IMR-90 (cell line): ENCODE measurements around the gene THYN1.

ENCODE experiments used
- BHLHE40 ChIP-seq: fragments of 150-350 bp; IDR thresholded peaks from 2 replicates; pipeline ENCODE4 v1.6.1; 2016; ENCODE audit warnings: mild to moderate bottlenecking, low read depth, low read length
- CEBPB ChIP-seq: IDR thresholded peaks from 2 replicates; pipeline ENCODE4 v1.6.1; 2012; ENCODE audit warnings: low read depth, low read length, improper control_type of control experiment
- CHD1 ChIP-seq: IDR thresholded peaks from 2 replicates; pipeline ENCODE4 v1.6.1; 2012; ENCODE audit warnings: low read depth, low read length, improper control_type of control experiment
- MAZ ChIP-seq: IDR thresholded peaks from 2 replicates; pipeline ENCODE4 v1.6.1; 2012; ENCODE audit warnings: low read depth, mild to moderate bottlenecking, low read length, improper control_type of control experiment, moderate library complexity, borderline replicate concordance
- MXI1 ChIP-seq: IDR thresholded peaks from 2 replicates; pipeline ENCODE4 v1.6.1; 2012; ENCODE audit warnings: low read depth, mild to moderate bottlenecking, low read length, moderate library complexity, borderline replicate concordance
- NFE2L2 ChIP-seq: fragments of 150-350 bp; IDR thresholded peaks from 2 replicates; pipeline ENCODE4 v1.6.1; 2016; ENCODE audit warnings: low read depth, mild to moderate bottlenecking, low read length
- POLR2A ChIP-seq: IDR thresholded peaks from 2 replicates; pipeline ENCODE4 v1.6.1; 2012; ENCODE audit warnings: mild to moderate bottlenecking, low read depth, low read length
- RAD21 ChIP-seq: IDR thresholded peaks from 2 replicates; pipeline ENCODE4 v1.6.1; 2012; ENCODE audit warnings: low read length, improper control_type of control experiment
- RCOR1 ChIP-seq: IDR thresholded peaks from 2 replicates; pipeline ENCODE4 v1.6.1; 2012; ENCODE audit warnings: mild to moderate bottlenecking, low read length, improper control_type of control experiment; ENCODE audit not compliant: insufficient replicate concordance
- RFX5 ChIP-seq: IDR thresholded peaks from 2 replicates; pipeline ENCODE4 v1.8.0; 2012; ENCODE audit warnings: low read depth, mild to moderate bottlenecking, low read length, moderate library complexity
- SMC3 ChIP-seq: fragments of 150-350 bp; IDR thresholded peaks from 2 replicates; pipeline ENCODE4 v1.6.1; 2016; ENCODE audit warnings: low read depth, mild to moderate bottlenecking, antibody characterized with exemption, low read length, moderate library complexity
- TF ChIP-seq, protein P1 (sequence below): conservative IDR thresholded peaks from 2 replicates; pipeline ENCODE4 v1.5.1; 2012; ENCODE audit warnings: mild to moderate bottlenecking, low read depth, low read length, improper control_type of control experiment
- TF ChIP-seq, protein P2 (sequence below): fragments of 150-350 bp; IDR thresholded peaks from 2 replicates; pipeline ENCODE4 v1.6.1; 2016; ENCODE audit warnings: low read depth, mild to moderate bottlenecking, low read length, moderate library complexity, borderline replicate concordance
- TF ChIP-seq, protein P3 (sequence below): fragments of 150-350 bp; IDR thresholded peaks from 2 replicates; pipeline ENCODE4 v1.6.1; 2017; ENCODE audit warnings: mild to moderate bottlenecking, antibody characterized with exemption, low read length, low read depth

DNA sequence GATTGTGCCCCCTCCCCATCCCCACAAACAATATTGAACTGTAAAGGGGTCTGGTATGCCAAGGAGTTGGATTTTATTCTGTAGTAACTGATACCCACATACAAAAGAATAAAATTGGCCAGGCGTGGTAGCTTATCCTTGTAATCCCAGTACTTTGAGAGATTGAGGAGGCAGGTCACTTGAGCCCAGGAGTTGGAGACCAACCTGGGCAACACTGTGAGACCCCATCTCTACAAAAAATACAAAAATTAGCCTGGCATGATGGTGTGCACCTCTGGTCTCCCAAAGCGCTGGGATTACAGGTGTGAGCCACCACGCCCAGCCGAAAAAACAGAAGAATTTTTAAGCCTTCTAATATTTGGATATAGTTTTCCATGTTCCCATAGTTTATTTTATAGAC, 18.8 kb upstream of the THYN1 start:
- TF ChIP-seq RCOR1 = no peak
- TF ChIP-seq, protein P1, sequence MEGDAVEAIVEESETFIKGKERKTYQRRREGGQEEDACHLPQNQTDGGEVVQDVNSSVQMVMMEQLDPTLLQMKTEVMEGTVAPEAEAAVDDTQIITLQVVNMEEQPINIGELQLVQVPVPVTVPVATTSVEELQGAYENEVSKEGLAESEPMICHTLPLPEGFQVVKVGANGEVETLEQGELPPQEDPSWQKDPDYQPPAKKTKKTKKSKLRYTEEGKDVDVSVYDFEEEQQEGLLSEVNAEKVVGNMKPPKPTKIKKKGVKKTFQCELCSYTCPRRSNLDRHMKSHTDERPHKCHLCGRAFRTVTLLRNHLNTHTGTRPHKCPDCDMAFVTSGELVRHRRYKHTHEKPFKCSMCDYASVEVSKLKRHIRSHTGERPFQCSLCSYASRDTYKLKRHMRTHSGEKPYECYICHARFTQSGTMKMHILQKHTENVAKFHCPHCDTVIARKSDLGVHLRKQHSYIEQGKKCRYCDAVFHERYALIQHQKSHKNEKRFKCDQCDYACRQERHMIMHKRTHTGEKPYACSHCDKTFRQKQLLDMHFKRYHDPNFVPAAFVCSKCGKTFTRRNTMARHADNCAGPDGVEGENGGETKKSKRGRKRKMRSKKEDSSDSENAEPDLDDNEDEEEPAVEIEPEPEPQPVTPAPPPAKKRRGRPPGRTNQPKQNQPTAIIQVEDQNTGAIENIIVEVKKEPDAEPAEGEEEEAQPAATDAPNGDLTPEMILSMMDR = no peak
- TF ChIP-seq SMC3 = no peak
- TF ChIP-seq POLR2A = no peak
- no peak for TF ChIP-seq NFE2L2
- no peak for TF ChIP-seq RFX5
- no peak for TF ChIP-seq MAZ
- no peak for TF ChIP-seq BHLHE40
- no peak for TF ChIP-seq MXI1
- no peak for TF ChIP-seq CHD1
- TF ChIP-seq, protein P2, sequence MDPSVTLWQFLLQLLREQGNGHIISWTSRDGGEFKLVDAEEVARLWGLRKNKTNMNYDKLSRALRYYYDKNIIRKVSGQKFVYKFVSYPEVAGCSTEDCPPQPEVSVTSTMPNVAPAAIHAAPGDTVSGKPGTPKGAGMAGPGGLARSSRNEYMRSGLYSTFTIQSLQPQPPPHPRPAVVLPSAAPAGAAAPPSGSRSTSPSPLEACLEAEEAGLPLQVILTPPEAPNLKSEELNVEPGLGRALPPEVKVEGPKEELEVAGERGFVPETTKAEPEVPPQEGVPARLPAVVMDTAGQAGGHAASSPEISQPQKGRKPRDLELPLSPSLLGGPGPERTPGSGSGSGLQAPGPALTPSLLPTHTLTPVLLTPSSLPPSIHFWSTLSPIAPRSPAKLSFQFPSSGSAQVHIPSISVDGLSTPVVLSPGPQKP = no peak
- TF ChIP-seq RAD21 = no peak
- TF ChIP-seq, protein P3, sequence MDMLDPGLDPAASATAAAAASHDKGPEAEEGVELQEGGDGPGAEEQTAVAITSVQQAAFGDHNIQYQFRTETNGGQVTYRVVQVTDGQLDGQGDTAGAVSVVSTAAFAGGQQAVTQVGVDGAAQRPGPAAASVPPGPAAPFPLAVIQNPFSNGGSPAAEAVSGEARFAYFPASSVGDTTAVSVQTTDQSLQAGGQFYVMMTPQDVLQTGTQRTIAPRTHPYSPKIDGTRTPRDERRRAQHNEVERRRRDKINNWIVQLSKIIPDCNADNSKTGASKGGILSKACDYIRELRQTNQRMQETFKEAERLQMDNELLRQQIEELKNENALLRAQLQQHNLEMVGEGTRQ = no peak
- no peak for TF ChIP-seq CEBPB
